Measurements from ENCODE around the gene TBKBP1. TPM values are rescaled to one million over a fixed set of nuclear protein-coding genes. Genes with fewer than 3 reads are reported as not detected.

The TBKBP1 gene
- total and polyA plus RNA-seq, 9 of the 15 experiments (the other 6 are each of a cell fraction or from before 2014, with no cell fraction given) = 0.03 to 15.6 (median 6.8) TPM

- TF ChIP-seq SNRNP70 (optimal IDR thresholded peaks at IDR 0.05; ENCODE audit: low read depth, low read length) (no peak), SPI1 (IDR thresholded peaks at IDR 0.05; ENCODE audit: borderline replicate concordance, low read depth, low read length) (peak; percentile 45; the same call in 1 of the 2 replicates)
These were observed 848 bp upstream of the TBKBP1 start (continued) for GRCh38 chr17:47692895-47693730.

- intact Hi-C loops (cut with micrococcal nuclease) = loop anchor here (5.0 kb wide), 1 partner anchor 107 kb away; no protein-coding TSS in a partner anchor
- peak overlapping the region; percentile 77 for H2AFZ ChIP-seq (ENCODE audit: low read depth, low read length)
- BruUV-seq (replicated peaks) = TSS peak; percentile 70
- H3K9me3 ChIP-seq (replicated peaks; ENCODE audit: control insufficient read depth, insufficient read depth, low read depth, low read length) = no peaks in the 10 kb centered on the region
- FAIRE-seq (no peak), DNase-seq (ENCODE audit: extremely low read depth in 1 of 4, low spot score in 3 of 4) (peak; percentile 30 to 79 (median 54)), ATAC-seq (peak; percentile 51)
- no peaks in the 10 kb centered on the region for H3K9me1 ChIP-seq (ENCODE audit: control insufficient read depth, insufficient read depth, low read length)
- H3K4me3 ChIP-seq = peak overlapping the region; percentile 77
- no peaks in the 10 kb centered on the region for H4K20me1 ChIP-seq (replicated peaks; ENCODE audit: control insufficient read depth, insufficient read depth, low read length)
- peak overlapping the region; percentile 54 to 89 for H3K9ac ChIP-seq (ENCODE audit: insufficient read depth in 1 of 2, low read depth in 2 of 2, low read length in 2 of 2)
- ChIA-PET POLR2A (interaction anchor here (0.6 to 1.0 kb wide), 4 partner anchors 11 to 862 kb away, joined by 3 read pairs; no protein-coding TSS in a partner anchor), CTCF (ENCODE audit: low intra/inter-chr PET ratio) (no interaction called here)
- H3K36me3 ChIP-seq (ENCODE audit: control insufficient read depth, insufficient read depth, low read length) = peaks cover 7% of the 10 kb centered on the region; the same call in 1 of the 3 replicates
- peaks cover 5% of the 10 kb centered on the region; the same call in 2 of the 3 replicates for H3K79me2 ChIP-seq (ENCODE audit: control insufficient read depth, insufficient read depth, low read length)
- in situ Hi-C loops (cut with MboI) = no loop called here
- H3K27ac ChIP-seq (ENCODE audit: extremely low read depth, low read depth, low read length) = peak overlapping the region; percentile 65
- 13% methylated on average over 39 of the region's 65 CpGs for WGBS (ENCODE audit: insufficient coverage, low coverage, missing lambda C conversion rate)
- H3K4me1 ChIP-seq (replicated peaks in 1 of 2; ENCODE audit: control insufficient read depth in 2 of 2, insufficient read depth in 2 of 2, low read length in 2 of 2) = peaks cover 12 to 45% of the 10 kb centered on the region in 2 experiments; a peak in 4 of 5 replicates
- H3K27me3 ChIP-seq (ENCODE audit: control insufficient read depth in 2 of 2, insufficient read depth in 2 of 2, low read length in 2 of 2) = no peaks in the 10 kb centered on the region
- peak overlapping the region; percentile 64 for H3K4me2 ChIP-seq (ENCODE audit: insufficient read depth, low read length)
- no peak for TF ChIP-seq HDAC3 (IDR thresholded peaks at IDR 0.05; ENCODE audit: borderline replicate concordance, partially characterized antibody)
- TF ChIP-seq VEZF1 (CRISPR knock-in tag; IDR thresholded peaks at IDR 0.05) = peak; percentile 28; the same call in 1 of the 2 replicates
- TF ChIP-seq KLF13 (tag; IDR thresholded peaks at IDR 0.05; ENCODE audit: borderline replicate concordance, low read depth) = no peak
- no peak for TF ChIP-seq NFYB (IDR thresholded peaks at IDR 0.05; ENCODE audit: extremely low read depth, insufficient read length)
- TF ChIP-seq NRF1 (conservative IDR thresholded peaks at IDR 0.05 in 1 of 2, IDR thresholded peaks at IDR 0.05 in 1 of 2) = 0 out of 4 replicates have a peak, but pooled peaks of 1 of the 2 experiments have one; percentile 26
- TF ChIP-seq NELFE (IDR thresholded peaks at IDR 0.05; ENCODE audit: insufficient read depth, insufficient read length) = no peak
- TF ChIP-seq MNT (conservative IDR thresholded peaks at IDR 0.05) = peak in 1 of 2 experiments; percentile 25; a peak in 1 of 4 replicates
- no peak for TF ChIP-seq DDX20 (tag; IDR thresholded peaks at IDR 0.05; ENCODE audit: low read depth)
- no peak for TF ChIP-seq ATF4 (CRISPR knock-in tag; IDR thresholded peaks at IDR 0.05)
- TF ChIP-seq ARHGAP35 (IDR thresholded peaks at IDR 0.05; ENCODE audit: partially characterized antibody) = peak; percentile 43
These were observed 844 bp downstream of the TBKBP1 start for GRCh38 chr17:47694581-47695428.
